A673 (cell line): ENCODE measurements around the gene GRHPR.

Source experiments
- EZH2 ChIP-seq: fragments of 200-600 bp; sonication (generic); IDR thresholded peaks from 2 replicates; pipeline ENCODE4 v1.6.1; 2017; ENCODE audit warnings: borderline replicate concordance, low read depth, mild to moderate bottlenecking, mixed read lengths, antibody characterized with exemption, low read length; ENCODE audit not compliant: poor library complexity, severe bottlenecking
- TF ChIP-seq, protein P1 (sequence below): fragments of 300-800, 200-600 bp; sonication (generic); conservative IDR thresholded peaks from 2 replicates; pipeline ENCODE4 v1.5.1; 2017; ENCODE audit warnings: low read depth, mild to moderate bottlenecking, antibody characterized with exemption, low read length, moderate library complexity, mixed read lengths

DNA sequence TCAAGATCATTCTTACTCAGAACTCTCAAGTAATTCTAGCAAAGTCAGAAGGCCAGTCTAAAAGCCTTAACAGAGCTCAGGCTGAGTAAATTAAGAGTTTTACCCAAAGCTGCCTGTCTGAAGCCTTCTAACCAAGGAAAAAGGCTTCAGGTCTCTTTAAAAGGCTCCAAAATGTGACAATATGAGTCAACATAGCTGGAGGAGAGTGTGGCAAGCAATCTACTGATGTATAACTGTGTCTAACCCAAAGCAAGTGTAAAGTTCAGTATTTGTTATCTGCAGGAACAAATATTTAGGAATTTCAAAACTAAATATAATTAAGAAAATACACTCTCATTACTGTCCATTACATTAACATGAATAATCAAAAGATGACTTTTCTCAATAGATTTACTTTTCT, 31.7 kb downstream of the GRHPR start:
- TF ChIP-seq, protein P1, sequence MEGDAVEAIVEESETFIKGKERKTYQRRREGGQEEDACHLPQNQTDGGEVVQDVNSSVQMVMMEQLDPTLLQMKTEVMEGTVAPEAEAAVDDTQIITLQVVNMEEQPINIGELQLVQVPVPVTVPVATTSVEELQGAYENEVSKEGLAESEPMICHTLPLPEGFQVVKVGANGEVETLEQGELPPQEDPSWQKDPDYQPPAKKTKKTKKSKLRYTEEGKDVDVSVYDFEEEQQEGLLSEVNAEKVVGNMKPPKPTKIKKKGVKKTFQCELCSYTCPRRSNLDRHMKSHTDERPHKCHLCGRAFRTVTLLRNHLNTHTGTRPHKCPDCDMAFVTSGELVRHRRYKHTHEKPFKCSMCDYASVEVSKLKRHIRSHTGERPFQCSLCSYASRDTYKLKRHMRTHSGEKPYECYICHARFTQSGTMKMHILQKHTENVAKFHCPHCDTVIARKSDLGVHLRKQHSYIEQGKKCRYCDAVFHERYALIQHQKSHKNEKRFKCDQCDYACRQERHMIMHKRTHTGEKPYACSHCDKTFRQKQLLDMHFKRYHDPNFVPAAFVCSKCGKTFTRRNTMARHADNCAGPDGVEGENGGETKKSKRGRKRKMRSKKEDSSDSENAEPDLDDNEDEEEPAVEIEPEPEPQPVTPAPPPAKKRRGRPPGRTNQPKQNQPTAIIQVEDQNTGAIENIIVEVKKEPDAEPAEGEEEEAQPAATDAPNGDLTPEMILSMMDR: no peak
- no peak for TF ChIP-seq EZH2
